HFFc6 (cell line): ENCODE data around the gene PCP2. TPM values are rescaled to one million over a fixed set of nuclear protein-coding genes. Genes with fewer than 3 reads are reported as not detected.

Experiments
- DNase-seq: peaks from one replicate; pipeline ENCODE4 v3.0.0-alpha.2; 2018
- H3K27ac Mint-ChIP-seq: 2 replicates; pipeline ENCODE4 v1.8.0; 2020; ENCODE audit warnings: mild to moderate bottlenecking, mixed read lengths
- H3K27me3 Mint-ChIP-seq: 2 replicates; pipeline ENCODE4 v1.8.0; 2021; ENCODE audit warnings: mild to moderate bottlenecking, moderate library complexity, mixed read lengths; ENCODE audit not compliant: insufficient read depth
- H3K36me3 Mint-ChIP-seq: 2 replicates; pipeline ENCODE4 v1.8.0; 2021; ENCODE audit warnings: low read depth, mixed read lengths
- H3K4me1 Mint-ChIP-seq: 2 replicates; pipeline ENCODE4 v1.8.0; 2020; ENCODE audit warnings: low read depth, mixed read lengths
- H3K4me3 Mint-ChIP-seq: 2 replicates; pipeline ENCODE4 v1.8.0; 2020; ENCODE audit warnings: mild to moderate bottlenecking, moderate library complexity, mixed read lengths
- H3K9me3 Mint-ChIP-seq: 2 replicates; pipeline ENCODE4 v1.8.0; 2020; ENCODE audit warnings: mild to moderate bottlenecking, mixed read lengths
- total RNA-seq, 6 experiments: library from RNA; stranded (reverse); fragmentation: NEBNext Ultra II Directional; extraction: Animal tissue kit (Norgen Biotek cat#: 25700); gene quantifications; 2 replicates in 1 of 6; 3 replicates in 5 of 6; pipeline ENCODE4 v1.2.3, GENCODE V29; 2021
- TF ChIP-seq, protein P1 (sequence below): fragments of 200-600 bp; sonication (generic); IDR thresholded peaks from 2 replicates; pipeline ENCODE4 v1.5.0; 2021; ENCODE audit warnings: antibody characterized with exemption, mild to moderate bottlenecking

Gene PCP2
- total RNA-seq, 6 experiments from 2014 or later, result not detected

- Mint-ChIP-seq H3K4me3 (no peak overlapping the region), H3K9me3 (peaks cover 4% of the 10 kb centered on the region; the same call in 1 of the 2 replicates), H3K27me3 (peaks cover 11% of the 10 kb centered on the region), H3K36me3 (no peaks in the 10 kb centered on the region), H3K27ac (no peak overlapping the region), H3K4me1 (no peaks in the 10 kb centered on the region)
- no peak for DNase-seq
- TF ChIP-seq, protein P1, sequence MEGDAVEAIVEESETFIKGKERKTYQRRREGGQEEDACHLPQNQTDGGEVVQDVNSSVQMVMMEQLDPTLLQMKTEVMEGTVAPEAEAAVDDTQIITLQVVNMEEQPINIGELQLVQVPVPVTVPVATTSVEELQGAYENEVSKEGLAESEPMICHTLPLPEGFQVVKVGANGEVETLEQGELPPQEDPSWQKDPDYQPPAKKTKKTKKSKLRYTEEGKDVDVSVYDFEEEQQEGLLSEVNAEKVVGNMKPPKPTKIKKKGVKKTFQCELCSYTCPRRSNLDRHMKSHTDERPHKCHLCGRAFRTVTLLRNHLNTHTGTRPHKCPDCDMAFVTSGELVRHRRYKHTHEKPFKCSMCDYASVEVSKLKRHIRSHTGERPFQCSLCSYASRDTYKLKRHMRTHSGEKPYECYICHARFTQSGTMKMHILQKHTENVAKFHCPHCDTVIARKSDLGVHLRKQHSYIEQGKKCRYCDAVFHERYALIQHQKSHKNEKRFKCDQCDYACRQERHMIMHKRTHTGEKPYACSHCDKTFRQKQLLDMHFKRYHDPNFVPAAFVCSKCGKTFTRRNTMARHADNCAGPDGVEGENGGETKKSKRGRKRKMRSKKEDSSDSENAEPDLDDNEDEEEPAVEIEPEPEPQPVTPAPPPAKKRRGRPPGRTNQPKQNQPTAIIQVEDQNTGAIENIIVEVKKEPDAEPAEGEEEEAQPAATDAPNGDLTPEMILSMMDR, result no peak
Observed at GRCh38 chr19:7607212-7607873, 26.2 kb downstream of the PCP2 start.

GRCh38 chr19:7606289-7606688 lies 27.2 kb downstream of the PCP2 start:
- Mint-ChIP-seq H3K27ac (no peak overlapping the region), H3K4me3 (no peak overlapping the region), H3K36me3 (no peaks in the 10 kb centered on the region), H3K9me3 (peaks cover 4% of the 10 kb centered on the region; the same call in 1 of the 2 replicates), H3K4me1 (no peaks in the 10 kb centered on the region), H3K27me3 (peaks cover 11% of the 10 kb centered on the region)
- TF ChIP-seq, protein P1, result no peak
- DNase-seq, result no peak

DNA sequence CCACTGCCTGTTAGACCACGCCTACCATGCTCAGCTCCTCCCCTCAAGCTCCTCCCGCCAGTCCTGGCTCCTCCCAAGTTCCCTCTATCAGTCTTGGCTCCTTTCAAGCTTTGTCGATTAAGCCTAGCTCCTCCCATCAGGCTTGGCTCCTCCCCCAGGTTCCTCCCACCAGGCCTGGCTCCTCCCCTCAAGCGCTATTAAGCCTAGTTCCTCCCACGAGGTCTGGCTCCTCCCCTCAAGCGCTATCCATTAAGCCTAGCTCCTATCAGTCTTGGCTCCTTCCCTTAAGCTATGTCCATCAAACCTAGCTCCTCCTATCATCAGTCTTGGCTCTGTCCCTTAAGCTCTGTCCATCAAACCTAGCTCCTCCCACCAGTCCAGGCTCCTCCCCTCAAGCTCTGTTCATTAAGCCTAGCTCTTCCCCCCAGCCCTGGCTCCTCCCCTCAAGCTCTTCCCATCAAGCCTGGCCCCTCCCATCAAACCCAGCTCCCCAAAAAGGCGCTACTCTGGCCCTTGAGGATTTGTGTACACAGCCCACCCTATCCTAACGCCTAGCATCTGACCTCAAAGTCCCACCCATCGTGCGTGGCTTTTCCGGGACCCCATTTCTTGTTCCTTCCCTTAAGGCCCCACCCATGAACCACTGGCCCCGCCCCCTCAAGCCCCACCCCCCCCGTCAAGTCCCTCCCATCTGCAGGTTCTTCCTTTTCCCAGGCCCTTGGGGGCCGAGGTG lies 27.9 kb downstream of the PCP2 start:
- no peak overlapping the region for H3K27ac Mint-ChIP-seq
- H3K4me1 Mint-ChIP-seq, result no peaks in the 10 kb centered on the region
- H3K27me3 Mint-ChIP-seq, result peaks cover 11% of the 10 kb centered on the region
- H3K4me3 Mint-ChIP-seq, result no peak overlapping the region
- DNase-seq, result no peak
- H3K9me3 Mint-ChIP-seq, result peaks cover 4% of the 10 kb centered on the region; the same call in 1 of the 2 replicates
- no peaks in the 10 kb centered on the region for H3K36me3 Mint-ChIP-seq
- TF ChIP-seq, protein P1, result no peak

GRCh38 chr19:7603919-7604318 lies 29.6 kb downstream of the PCP2 start:
- TF ChIP-seq, protein P1, result no peak
- no peaks in the 10 kb centered on the region for H3K36me3 Mint-ChIP-seq
- no peak overlapping the region for H3K4me3 Mint-ChIP-seq
- H3K27ac Mint-ChIP-seq, result no peak overlapping the region
- peaks cover 12% of the 10 kb centered on the region for H3K27me3 Mint-ChIP-seq
- no peaks in the 10 kb centered on the region for H3K4me1 Mint-ChIP-seq
- peaks cover 4% of the 10 kb centered on the region; the same call in 1 of the 2 replicates for H3K9me3 Mint-ChIP-seq
- no peak for DNase-seq

GRCh38 chr19:7602935-7603497 lies 30.5 kb downstream of the PCP2 start:
- DNase-seq, result no peak
- H3K4me1 Mint-ChIP-seq, result no peaks in the 10 kb centered on the region
- TF ChIP-seq, protein P1, result no peak
- H3K36me3 Mint-ChIP-seq, result no peaks in the 10 kb centered on the region
- no peak overlapping the region for H3K4me3 Mint-ChIP-seq
- peaks cover 4% of the 10 kb centered on the region; the same call in 1 of the 2 replicates for H3K9me3 Mint-ChIP-seq
- peaks cover 10% of the 10 kb centered on the region for H3K27me3 Mint-ChIP-seq
- no peak overlapping the region for H3K27ac Mint-ChIP-seq
